ENCODE data around the gene LLPH. TPM values are rescaled to one million over a fixed set of nuclear protein-coding genes. Genes with fewer than 3 reads are reported as not detected.

Gene LLPH
- total and polyA plus RNA-seq, 2 of the 13 experiments (the other 11 are each of a cell fraction or from before 2014, with no cell fraction given) = 4.2 to 25.6 TPM

- TSS peak; percentile 90 for BruUV-seq (replicated peaks)
- peaks cover 31% of the 10 kb centered on the region for H3K79me2 ChIP-seq (ENCODE audit: insufficient read depth, low read length)
- H3K4me2 ChIP-seq (ENCODE audit: low read depth, low read length) = peak within 1 kb of the TSS; percentile 77
- peak within 1 kb of the TSS; percentile 94 for H3K27ac ChIP-seq (ENCODE audit: extremely low read length, insufficient read depth, low read length)
- H3K9ac ChIP-seq (ENCODE audit: insufficient read depth, low read depth, low read length) = peak within 1 kb of the TSS; percentile 79
- CTCF ChIA-PET (ENCODE audit: low intra/inter-chr PET ratio, low total read pairs) = no interaction called here
- H3K27me3 ChIP-seq (ENCODE audit: control insufficient read depth in 1 of 2, insufficient read depth in 2 of 2, low read length in 2 of 2) = no peaks in the 10 kb centered on the region
- intact Hi-C loops (cut with micrococcal nuclease; ENCODE audit: unreplicated experiment) (loop anchor here (2.0 to 5.0 kb wide), 2 partner anchors 37 to 65 kb away; partner anchors contain the start of gene LLPH), in situ Hi-C loops (cut with HindIII; ENCODE audit: extremely low pct_ligation_motif_present, low pct_unique_long_range_greater_than_20kb) (no loop called here)
- POLR2A ChIA-PET = interaction anchor here (0.6 to 2.8 kb wide), 16 partner anchors 11 to 1335 kb away, joined by 3 to 33 read pairs (median 4); partner anchors contain the start of genes HELB, LEMD3 and LLPH
- DNase-seq (ENCODE audit: low spot score) (peak; percentile 86), ATAC-seq (peak; percentile 97), FAIRE-seq (peak; percentile 74)
- WGBS (ENCODE audit: low lambda C conversion rate) = under 1% methylated on average over 25 of the region's 67 CpGs
- peak within 1 kb of the TSS; percentile 94 for H2AFZ ChIP-seq (ENCODE audit: low read length)
- no peaks in the 10 kb centered on the region for H3K36me3 ChIP-seq (replicated peaks in 1 of 2; ENCODE audit: control insufficient read depth in 1 of 2, insufficient read depth in 2 of 2, low read length in 2 of 2)
- peak within 1 kb of the TSS; percentile 75 to 99 (median 86) for H3K4me3 ChIP-seq (replicated peaks in 1 of 3; ENCODE audit: insufficient read depth in 1 of 3, low read depth in 2 of 3, low read length in 3 of 3)
- peaks cover 10% of the 10 kb centered on the region for H3K9me3 ChIP-seq (ENCODE audit: low read length)
- H4K20me1 ChIP-seq (ENCODE audit: insufficient read depth, low read length) = no peaks in the 10 kb centered on the region
- H3K4me1 ChIP-seq (ENCODE audit: insufficient read depth, low read length) = peaks cover 27% of the 10 kb centered on the region
- TF ChIP-seq ZNF792 (CRISPR knock-in tag; IDR thresholded peaks at IDR 0.05) (peak; percentile 75; the same call in 1 of the 2 replicates), AHDC1 (CRISPR knock-in tag; IDR thresholded peaks at IDR 0.05; ENCODE audit: borderline replicate concordance) (0 out of 2 replicates have a peak, but pooled peaks have one; percentile 18), SNRNP70 (IDR thresholded peaks at IDR 0.05; ENCODE audit: low read depth, low read length) (no peak), REST (IDR thresholded peaks at IDR 0.05; ENCODE audit: borderline replicate concordance in 1 of 2, low read depth in 1 of 2, low read length in 2 of 2) (0 out of 4 replicates have a peak, but pooled peaks of 1 of the 2 experiments have one; percentile 11), GATAD2A (CRISPR knock-in tag; IDR thresholded peaks at IDR 0.05) (peak; percentile 37; the same call in 1 of the 2 replicates), SIX1 (CRISPR knock-in tag; IDR thresholded peaks at IDR 0.05; ENCODE audit: borderline replicate concordance) (no peak), MTA3 (CRISPR knock-in tag; IDR thresholded peaks at IDR 0.05) (no peak), NONO (IDR thresholded peaks at IDR 0.05) (no peak), NONO (CRISPR knock-in tag; conservative IDR thresholded peaks at IDR 0.05) (peak; percentile 77), DMAP1 (CRISPR knock-in tag; IDR thresholded peaks at IDR 0.05) (peak; percentile 69), ZNF704 (CRISPR knock-in tag; IDR thresholded peaks at IDR 0.05; ENCODE audit: borderline replicate concordance) (peak; percentile 84; the same call in 1 of the 2 replicates), NR2F6 (IDR thresholded peaks at IDR 0.05) (no peak; the same call in 1 of the 2 replicates), NR2F6 (CRISPR knock-in tag; IDR thresholded peaks at IDR 0.05) (no peak)
Measured at GRCh38 chr12:66169221-66170170, 38.9 kb upstream of the LLPH start, which contains the start of gene TMBIM4. Gene TMBIM4 (minus strand): TSS chr12:66169996. CDS start chr12:66169951, 45 bp downstream.
